ENCODE measurements around the gene FAM120C.

GRCh38 chrX:54030329-54030728 is 152.7 kb downstream of the FAM120C start:
- TF ChIP-seq, protein P1, sequence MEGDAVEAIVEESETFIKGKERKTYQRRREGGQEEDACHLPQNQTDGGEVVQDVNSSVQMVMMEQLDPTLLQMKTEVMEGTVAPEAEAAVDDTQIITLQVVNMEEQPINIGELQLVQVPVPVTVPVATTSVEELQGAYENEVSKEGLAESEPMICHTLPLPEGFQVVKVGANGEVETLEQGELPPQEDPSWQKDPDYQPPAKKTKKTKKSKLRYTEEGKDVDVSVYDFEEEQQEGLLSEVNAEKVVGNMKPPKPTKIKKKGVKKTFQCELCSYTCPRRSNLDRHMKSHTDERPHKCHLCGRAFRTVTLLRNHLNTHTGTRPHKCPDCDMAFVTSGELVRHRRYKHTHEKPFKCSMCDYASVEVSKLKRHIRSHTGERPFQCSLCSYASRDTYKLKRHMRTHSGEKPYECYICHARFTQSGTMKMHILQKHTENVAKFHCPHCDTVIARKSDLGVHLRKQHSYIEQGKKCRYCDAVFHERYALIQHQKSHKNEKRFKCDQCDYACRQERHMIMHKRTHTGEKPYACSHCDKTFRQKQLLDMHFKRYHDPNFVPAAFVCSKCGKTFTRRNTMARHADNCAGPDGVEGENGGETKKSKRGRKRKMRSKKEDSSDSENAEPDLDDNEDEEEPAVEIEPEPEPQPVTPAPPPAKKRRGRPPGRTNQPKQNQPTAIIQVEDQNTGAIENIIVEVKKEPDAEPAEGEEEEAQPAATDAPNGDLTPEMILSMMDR (conservative IDR thresholded peaks at IDR 0.05; ENCODE audit: low read depth, low read length) = no peak
- TF ChIP-seq EZH2 (IDR thresholded peaks at IDR 0.05; ENCODE audit: borderline replicate concordance, low read depth, low read length, poor library complexity, severe bottlenecking) = no peak

All from A673 (cell line).